Measurements from ENCODE around the gene CACNA2D3.

DNA sequence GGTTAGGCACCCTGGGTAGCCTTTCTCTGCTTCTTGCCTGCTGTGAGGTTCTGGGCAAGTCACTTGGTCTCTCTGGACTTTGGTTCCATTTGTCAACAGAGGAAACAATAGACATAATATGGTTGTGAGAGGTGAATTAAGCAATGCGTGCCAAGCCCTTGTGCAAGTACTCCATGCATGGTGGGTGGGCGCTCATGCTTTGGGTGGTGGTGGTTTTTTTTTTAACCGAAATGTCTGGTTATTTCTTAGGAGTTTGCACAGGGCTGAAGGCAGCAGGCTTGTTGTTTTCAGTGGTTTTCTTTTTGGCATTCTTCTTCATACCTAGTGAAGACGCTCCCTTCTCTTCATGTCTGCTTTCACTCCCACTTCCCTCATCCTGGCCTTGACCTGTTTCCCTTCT, 889.7 kb downstream of the CACNA2D3 start:
- TF ChIP-seq, protein P1, sequence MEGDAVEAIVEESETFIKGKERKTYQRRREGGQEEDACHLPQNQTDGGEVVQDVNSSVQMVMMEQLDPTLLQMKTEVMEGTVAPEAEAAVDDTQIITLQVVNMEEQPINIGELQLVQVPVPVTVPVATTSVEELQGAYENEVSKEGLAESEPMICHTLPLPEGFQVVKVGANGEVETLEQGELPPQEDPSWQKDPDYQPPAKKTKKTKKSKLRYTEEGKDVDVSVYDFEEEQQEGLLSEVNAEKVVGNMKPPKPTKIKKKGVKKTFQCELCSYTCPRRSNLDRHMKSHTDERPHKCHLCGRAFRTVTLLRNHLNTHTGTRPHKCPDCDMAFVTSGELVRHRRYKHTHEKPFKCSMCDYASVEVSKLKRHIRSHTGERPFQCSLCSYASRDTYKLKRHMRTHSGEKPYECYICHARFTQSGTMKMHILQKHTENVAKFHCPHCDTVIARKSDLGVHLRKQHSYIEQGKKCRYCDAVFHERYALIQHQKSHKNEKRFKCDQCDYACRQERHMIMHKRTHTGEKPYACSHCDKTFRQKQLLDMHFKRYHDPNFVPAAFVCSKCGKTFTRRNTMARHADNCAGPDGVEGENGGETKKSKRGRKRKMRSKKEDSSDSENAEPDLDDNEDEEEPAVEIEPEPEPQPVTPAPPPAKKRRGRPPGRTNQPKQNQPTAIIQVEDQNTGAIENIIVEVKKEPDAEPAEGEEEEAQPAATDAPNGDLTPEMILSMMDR (IDR thresholded peaks at IDR 0.05; ENCODE audit: insufficient read depth, low read length, poor library complexity, severe bottlenecking): no peak
- TF ChIP-seq EZH2phosphoT487 (conservative IDR thresholded peaks at IDR 0.05; ENCODE audit: low read length): no peak

All from SU-DHL-6 (cell line).